ENCODE results near the gene ARHGAP26.

Gene ARHGAP26

GRCh38 chr5:143025376-143025775 is 255.2 kb downstream of the ARHGAP26 start:
- no peak for DNase-seq

GRCh38 chr5:143025971-143026370 is 255.8 kb downstream of the ARHGAP26 start:
- DNase-seq = no peak

- DNase-seq = no peak
These were observed 256.2 kb downstream of the ARHGAP26 start for GRCh38 chr5:143026380-143026779.

GRCh38 chr5:143029293-143029692 is 259.1 kb downstream of the ARHGAP26 start:
- DNase-seq = no peak

GRCh38 chr5:143030349-143030748 is 260.2 kb downstream of the ARHGAP26 start:
- DNase-seq = no peak

DNA sequence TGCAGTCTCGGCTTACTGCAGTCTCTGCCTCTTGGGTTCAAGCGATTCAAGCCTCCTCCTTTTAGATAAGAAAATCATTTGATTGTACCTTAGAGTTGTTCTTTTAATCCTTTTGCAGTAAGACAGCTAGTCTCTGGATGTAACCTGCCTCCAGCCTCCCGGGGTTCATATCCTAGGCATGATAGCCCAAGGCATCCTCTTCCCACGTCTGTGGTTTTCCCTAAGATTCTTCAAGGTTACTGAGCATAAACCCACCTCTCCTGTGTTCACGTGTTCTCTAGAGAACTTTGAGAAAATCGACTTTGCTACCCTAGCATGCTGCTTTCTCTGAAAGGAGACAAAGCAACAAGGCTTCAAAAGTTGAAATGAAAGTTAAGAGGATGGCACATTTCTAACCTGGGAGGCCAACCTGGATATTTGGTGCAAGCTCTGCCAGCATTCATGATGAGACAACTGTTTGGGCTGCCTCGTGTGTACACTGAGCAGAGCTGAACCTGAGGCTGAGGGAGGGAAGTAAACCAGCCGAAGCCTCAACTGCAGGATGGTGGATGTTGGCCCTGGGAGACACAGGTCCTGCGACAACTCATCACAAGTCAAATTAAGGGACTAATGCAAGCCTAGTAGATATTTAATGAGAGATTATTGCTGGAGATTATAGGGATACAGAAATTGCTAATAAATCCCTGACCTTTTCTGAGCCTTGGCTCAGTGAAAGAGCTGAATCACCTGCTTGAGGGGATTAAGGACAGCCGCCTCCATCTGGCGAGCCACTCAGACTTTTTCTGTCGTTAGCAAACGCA is 261.8 kb downstream of the ARHGAP26 start:
- DNase-seq = no peak

DNA sequence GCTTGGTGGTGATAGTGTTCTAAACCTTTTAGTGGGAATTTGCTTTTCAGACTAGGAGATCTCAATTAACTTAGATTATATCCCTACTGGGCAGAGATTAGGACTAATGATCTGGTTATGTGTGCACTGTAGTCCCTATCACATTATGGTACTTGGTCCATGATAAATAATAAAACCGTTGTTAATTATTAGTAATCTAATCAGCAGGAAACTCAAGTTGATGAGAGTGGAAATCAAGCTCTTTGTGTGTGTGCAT is 262.3 kb downstream of the ARHGAP26 start:
- DNase-seq = no peak

DNA sequence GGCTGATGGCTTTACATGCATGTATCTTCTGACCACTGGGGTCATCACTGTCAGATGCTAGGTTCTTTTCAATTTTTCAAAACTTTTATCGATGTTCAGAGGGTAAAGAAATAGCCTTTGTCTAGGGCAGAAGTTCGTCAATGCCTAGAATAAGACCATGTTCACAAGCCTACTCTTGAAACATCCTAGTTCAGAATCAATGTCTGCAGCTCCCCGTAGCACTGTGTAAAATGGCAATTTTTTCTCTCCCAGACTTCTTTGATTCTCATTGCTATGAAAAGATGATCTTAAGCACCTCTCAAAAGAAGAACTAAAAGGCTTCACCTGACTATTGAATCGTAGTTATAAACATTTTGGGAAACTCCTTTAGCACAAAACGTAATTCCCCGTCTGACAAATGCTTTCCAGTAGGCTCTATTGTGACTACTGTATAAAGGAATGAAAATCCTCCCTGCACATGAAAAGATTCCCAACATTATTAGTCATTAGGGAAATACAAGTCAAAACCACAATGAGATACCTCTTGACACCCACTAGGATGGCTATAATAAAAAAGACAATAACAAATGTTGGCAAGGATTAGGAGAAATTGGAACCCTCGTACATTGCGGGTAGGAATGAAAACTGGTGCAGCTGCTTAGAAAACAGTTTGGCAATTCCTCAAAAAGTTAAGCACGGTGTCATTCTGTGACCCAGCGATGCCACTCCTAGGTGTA is 263.5 kb downstream of the ARHGAP26 start:
- no peak for DNase-seq

GRCh38 chr5:143036146-143036927 is 266.2 kb downstream of the ARHGAP26 start:
- DNase-seq = no peak

GRCh38 chr5:143037071-143037470 is 266.9 kb downstream of the ARHGAP26 start:
- DNase-seq = no peak

GRCh38 chr5:143037708-143038107 is 267.5 kb downstream of the ARHGAP26 start:
- DNase-seq = no peak

DNA sequence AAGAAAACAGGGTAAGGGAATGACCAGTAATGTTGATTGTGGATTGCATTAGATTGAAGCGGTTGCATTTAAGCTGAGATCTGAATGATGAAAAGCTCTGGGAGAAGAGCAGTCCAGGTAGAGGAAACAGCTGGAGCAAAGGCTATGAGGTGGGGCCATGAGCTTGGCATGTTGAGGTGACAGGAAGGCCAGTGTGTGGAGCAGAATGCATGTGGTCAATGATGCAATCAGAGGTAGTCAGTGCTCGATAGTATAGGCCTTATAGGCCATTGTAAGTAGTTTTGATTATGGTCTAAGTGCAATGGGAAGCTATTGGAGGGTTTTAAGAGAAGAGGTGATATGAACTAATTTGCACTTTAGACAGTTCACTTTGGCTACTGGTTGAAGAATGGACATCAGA is 270.4 kb downstream of the ARHGAP26 start:
- no peak for DNase-seq

- DNase-seq = no peak
These were observed 271.3 kb downstream of the ARHGAP26 start for GRCh38 chr5:143041461-143041860.

GRCh38 chr5:143041972-143042770 is 272.0 kb downstream of the ARHGAP26 start:
- DNase-seq = no peak

DNA sequence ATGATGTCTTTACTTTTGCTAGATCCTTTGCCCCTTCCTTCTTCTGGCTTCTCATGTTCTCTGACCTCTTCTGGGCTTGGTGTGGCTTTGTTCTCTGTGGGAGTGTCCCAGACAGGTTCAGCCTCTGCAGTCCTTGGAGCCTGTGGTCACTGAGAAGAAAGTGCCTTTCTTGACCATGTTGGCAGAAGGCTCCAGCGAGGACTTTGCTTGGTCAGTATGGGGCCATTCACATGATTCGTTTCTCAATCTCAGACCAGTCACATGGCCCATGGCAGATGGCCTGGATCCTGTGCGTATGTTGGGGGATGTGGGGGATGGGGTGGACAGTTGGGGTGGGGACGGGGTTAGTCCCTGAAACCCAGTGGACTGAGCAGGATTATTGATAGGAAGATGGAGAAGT is 274.1 kb downstream of the ARHGAP26 start:
- no peak for DNase-seq

- DNase-seq = no peak
These were observed 274.9 kb downstream of the ARHGAP26 start for GRCh38 chr5:143045062-143045461.

- DNase-seq = no peak
These were observed 276.1 kb downstream of the ARHGAP26 start for GRCh38 chr5:143046314-143046713.

DNA sequence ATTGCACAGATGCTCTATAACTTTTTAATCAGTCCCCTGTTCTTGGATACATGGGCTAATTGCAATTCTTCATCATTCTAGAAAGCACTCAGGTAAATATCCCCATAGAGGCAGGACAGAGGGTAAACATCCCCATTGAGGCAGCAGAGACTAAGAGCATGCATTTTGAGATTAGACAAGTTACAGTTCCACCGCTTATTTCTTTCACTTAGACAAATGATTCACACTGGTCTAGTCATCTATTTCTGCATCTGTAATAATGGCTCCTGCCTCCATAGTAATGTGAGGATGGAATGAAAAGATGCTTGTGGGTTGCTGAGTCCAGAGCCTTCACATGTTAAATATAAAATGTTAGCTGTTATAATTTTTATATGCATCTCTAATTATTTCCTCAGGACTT is 276.9 kb downstream of the ARHGAP26 start:
- DNase-seq = no peak

GRCh38 chr5:143050183-143050582 is 280.0 kb downstream of the ARHGAP26 start:
- no peak for DNase-seq

DNA sequence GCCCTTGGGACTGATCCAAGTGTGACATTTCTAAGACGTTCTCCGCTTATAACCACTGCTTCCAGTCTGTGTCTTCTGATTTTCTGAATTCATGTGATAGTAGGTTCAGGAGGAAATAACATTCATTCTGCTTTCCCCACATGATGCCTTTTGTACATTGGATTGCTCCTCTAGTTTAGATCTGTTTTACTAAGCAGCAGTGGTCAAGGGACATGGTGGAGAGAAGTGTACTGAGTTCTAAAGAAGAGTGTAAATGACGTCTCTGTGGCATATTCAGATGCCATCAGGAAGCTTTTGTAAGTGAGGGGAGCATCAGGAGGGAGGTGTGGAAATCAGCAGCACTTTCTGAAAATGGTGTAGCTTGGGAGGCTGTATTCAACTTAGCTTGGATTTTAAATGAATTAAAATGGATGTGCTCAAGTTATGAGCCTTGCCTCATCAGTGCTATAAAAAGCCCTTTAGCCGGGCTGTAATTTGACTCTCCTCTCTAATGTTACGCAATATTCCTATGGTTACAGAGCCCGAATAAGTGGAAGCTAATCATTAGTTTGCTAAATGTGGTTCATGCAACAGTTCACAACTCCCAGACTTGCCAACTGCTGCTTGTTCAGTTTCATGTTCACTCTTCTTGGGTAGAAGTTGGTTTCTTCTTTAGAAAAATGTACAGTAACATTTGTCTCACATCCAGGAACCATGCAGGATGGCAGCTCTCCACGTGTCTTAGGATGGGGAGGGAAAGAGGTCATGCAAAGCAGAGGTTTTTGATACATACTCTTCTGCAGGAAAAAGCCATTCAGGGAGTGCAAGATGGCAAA is 281.3 kb downstream of the ARHGAP26 start:
- no peak for DNase-seq

- no peak for DNase-seq
These were observed 282.9 kb downstream of the ARHGAP26 start for GRCh38 chr5:143052967-143053682.
